Memory B cell (primary cell): Measurements from ENCODE around the gene HGD.

Experiments
- ATAC-seq: fragments of 150-1000 bp; cut with Tn5 transposase; 2 replicates; pipeline ENCODE4 v1.10.0; 2021; ENCODE audit warnings: low read depth, mild to moderate bottlenecking, moderate library complexity
- DNase-seq, 2 donors: peaks; one replicate each; pipeline ENCODE4 v3.0.0; 2022; ENCODE audit warnings: low spot score in 2 of 2
- H3K27ac Mint-ChIP-seq: one replicate; pipeline ENCODE4 v1.8.0; 2022; ENCODE audit warnings: mild to moderate bottlenecking, moderate library complexity, mixed read lengths
- H3K27me3 Mint-ChIP-seq: one replicate; pipeline ENCODE4 v1.8.0; 2022; ENCODE audit warnings: mixed read lengths
- H3K36me3 Mint-ChIP-seq: one replicate; pipeline ENCODE4 v1.8.0; 2022; ENCODE audit warnings: mild to moderate bottlenecking, mixed read lengths
- H3K4me1 Mint-ChIP-seq: one replicate; pipeline ENCODE4 v1.8.0; 2022; ENCODE audit warnings: mixed read lengths
- H3K4me3 Mint-ChIP-seq: one replicate; pipeline ENCODE4 v1.8.0; 2022; ENCODE audit warnings: mild to moderate bottlenecking, moderate library complexity, mixed read lengths
- H3K9me3 Mint-ChIP-seq: one replicate; pipeline ENCODE4 v1.8.0; 2022; ENCODE audit warnings: mixed read lengths

Gene HGD

DNA sequence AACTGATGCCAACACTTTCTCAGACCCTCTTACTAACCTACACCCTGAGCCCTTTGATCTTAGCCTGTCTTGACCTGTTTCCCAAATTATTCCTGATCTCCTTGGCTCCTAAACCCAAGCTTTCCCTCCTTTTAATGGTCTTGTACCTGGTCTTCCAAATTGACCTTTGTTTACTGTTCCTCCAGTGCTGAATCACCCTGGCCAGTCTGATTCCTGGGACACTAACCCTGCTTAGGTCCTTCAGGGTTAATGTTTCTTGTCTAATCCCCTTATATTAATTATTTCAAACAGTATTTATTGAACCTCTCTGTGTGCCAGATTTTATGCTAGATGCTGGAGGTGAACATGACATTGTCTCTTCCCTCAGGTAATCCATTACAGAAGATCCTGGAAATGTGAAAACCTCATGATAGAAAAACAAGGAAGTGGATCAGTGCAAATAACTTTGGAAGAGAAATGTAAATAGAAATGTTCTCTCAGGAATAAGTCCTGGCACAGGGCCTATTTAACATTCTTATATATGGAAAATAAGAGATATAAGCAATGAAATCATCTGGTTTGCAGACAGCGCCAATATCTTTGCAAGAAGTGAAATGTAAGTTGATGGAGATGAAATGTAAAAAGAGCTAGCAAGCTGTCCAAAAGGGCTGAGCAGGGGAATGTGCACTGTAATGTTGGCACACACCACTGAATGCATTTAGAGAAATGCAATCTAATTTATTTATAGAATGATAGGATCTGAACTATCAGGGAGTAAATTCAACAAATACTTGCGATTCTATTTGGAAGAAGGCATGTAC is 20.7 kb downstream of the HGD start:
- Mint-ChIP-seq H3K36me3 (peaks cover 9% of the 10 kb centered on the region), H3K9me3 (no peaks in the 10 kb centered on the region), H3K4me1 (peaks cover 5% of the 10 kb centered on the region), H3K4me3 (no peak overlapping the region), H3K27ac (no peak overlapping the region), H3K27me3 (peaks cover 17% of the 10 kb centered on the region)
- ATAC-seq (no peak), DNase-seq (no peak)

DNA sequence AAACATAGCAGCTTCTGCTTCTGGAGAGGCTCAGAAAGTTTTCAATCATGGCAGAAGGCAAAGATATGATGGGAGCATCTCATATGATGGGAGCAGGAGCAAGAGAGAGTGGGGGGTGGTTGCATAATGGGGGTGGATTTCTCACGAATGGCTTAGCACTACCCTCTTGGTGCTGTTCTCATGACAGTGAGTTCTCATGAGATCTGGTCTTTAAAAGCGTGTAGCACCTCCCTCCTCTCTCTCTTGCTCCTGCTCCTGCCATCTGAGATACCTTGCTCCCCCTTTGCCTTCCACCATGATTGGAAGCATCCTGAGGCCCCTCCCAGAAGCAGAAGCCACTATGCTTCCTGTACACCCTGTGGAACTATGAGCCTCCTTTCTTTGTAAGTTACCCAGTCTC is 22.2 kb downstream of the HGD start:
- DNase-seq (no peak), ATAC-seq (no peak)
- Mint-ChIP-seq H3K4me1 (peaks cover 5% of the 10 kb centered on the region), H3K27ac (no peak overlapping the region), H3K27me3 (peaks cover 11% of the 10 kb centered on the region), H3K9me3 (no peaks in the 10 kb centered on the region), H3K4me3 (no peak overlapping the region), H3K36me3 (peaks cover 4% of the 10 kb centered on the region)

DNA sequence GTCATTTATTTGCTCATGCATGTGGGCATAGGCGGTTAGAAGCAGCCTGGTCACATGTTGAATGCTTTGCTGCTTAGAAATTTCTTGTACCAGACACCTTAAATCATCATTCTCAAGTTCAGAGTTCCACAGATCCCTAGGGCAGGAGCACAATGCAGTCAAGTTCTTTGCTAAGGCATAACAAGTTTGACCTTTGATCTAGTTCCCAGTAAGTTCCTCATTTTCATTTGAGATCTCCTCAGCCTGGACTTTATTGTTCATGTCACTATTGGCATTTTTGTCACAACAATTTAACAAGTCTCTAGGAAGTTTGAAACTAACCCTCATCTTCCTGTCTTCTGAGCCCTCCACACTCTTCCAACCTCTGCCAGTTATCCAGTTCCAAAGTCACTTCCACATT is 22.8 kb downstream of the HGD start:
- H3K27ac Mint-ChIP-seq = no peak overlapping the region
- H3K9me3 Mint-ChIP-seq = no peaks in the 10 kb centered on the region
- H3K27me3 Mint-ChIP-seq = peaks cover 10% of the 10 kb centered on the region
- DNase-seq = no peak
- peaks cover 6% of the 10 kb centered on the region for H3K36me3 Mint-ChIP-seq
- H3K4me3 Mint-ChIP-seq = no peak overlapping the region
- peaks cover 5% of the 10 kb centered on the region for H3K4me1 Mint-ChIP-seq
- no peak for ATAC-seq

DNA sequence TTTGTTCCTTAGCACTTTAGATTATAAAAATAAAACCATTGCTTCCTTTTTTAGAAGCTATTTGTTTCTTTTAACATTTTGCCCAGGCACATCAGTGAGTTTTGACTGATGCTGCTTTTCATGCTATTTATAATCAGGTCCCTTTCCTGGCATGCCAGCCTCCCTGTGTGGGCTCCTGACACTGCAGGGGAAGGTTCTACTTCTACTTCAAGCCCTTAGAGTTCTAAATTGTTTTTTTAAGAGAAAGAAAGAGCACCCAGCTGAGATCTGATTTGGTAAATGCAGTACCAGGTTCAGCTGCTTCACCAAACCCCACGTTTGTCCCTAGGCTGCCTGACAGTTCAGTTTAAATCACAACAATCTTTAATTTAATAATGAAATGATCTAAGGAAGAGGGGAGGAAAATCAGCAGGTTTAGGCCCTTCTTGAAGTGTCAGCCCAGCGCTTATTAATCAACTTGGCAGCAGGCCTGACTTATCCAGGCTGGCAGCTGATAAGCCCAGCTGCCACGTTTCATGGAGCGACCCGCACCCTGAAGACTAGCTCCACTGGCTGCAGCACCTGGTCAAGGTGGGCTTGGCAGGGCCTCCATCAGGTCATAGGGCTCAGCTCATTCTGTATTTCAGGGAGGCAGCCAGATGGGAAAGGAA is 29.0 kb downstream of the HGD start:
- DNase-seq = no peak
- Mint-ChIP-seq H3K9me3 (no peaks in the 10 kb centered on the region), H3K4me3 (no peak overlapping the region), H3K4me1 (no peaks in the 10 kb centered on the region), H3K36me3 (peaks cover 2% of the 10 kb centered on the region), H3K27me3 (peaks cover 1% of the 10 kb centered on the region), H3K27ac (peak overlapping the region; percentile 4)
- ATAC-seq = no peak

DNA sequence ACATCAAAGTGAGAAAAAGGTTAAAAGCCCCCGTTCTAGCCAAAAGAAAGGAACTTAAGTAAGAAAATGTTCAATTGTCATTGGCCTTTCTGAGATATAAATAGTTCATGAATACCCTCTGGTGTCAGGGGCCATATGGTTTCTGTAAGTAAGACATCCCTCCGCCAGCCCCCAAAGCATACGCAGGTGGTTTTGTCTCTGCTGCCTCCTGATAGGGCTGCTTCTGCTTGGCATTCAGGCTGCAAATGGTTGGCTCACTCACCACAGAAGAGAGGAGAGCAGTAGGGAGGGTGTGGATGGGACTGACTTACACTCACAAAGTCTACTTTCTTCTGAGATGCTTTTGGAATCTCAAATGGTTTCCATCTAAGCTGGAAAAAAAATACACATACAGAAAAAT is 29.8 kb downstream of the HGD start:
- no peaks in the 10 kb centered on the region for H3K9me3 Mint-ChIP-seq

DNA sequence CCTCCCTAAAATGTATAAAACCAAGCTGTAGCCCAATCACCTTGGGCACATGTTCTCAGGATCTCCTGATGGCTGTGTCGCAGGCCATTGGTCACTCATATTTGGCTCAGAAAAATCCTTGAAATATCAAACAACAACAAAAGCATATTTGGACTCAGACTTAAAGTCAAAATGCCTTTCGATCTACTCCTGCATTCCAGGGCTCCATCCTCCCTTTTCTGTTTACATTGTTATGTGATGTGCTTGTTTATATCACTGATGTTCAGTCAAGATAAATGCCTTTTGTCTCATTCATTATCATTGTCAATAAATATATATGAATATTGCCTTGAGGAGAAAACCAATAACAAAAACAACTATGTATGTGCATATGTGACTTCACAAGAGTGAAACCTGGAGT is 31.7 kb downstream of the HGD start:
- H3K4me1 Mint-ChIP-seq = no peaks in the 10 kb centered on the region
- DNase-seq (no peak), ATAC-seq (no peak)
- peaks cover 1% of the 10 kb centered on the region for H3K27me3 Mint-ChIP-seq
- H3K9me3 Mint-ChIP-seq = no peaks in the 10 kb centered on the region
- peaks cover 2% of the 10 kb centered on the region for H3K36me3 Mint-ChIP-seq
- H3K27ac Mint-ChIP-seq = no peak overlapping the region
- no peak overlapping the region for H3K4me3 Mint-ChIP-seq

More for the DNA sequence above, 29.8 kb downstream of the HGD start:
- ATAC-seq (no peak), DNase-seq (no peak)
- Mint-ChIP-seq H3K27me3 (peaks cover 1% of the 10 kb centered on the region), H3K4me3 (no peak overlapping the region), H3K27ac (no peak overlapping the region), H3K4me1 (no peaks in the 10 kb centered on the region), H3K36me3 (peaks cover 2% of the 10 kb centered on the region)

DNA sequence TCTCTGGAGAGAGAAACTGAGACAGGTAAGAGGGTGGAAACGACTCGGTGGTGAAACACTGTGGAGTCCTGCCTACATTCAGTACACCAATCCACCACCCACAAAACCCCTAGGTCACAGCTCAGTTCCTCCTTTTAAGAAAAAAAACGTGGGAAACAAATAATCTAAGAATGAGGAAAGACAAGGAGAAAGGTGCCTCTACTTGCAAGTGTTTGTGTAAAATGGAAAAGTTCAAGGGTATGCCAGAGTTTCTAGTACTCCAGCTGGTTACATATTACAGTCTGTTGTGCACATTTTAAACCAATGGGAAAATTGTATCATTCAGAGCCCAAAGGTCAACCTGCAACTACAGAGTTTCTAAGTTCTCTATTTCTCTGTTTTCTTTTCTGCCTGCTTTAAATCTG is 32.2 kb downstream of the HGD start:
- ATAC-seq = no peak
- Mint-ChIP-seq H3K9me3 (no peaks in the 10 kb centered on the region), H3K4me3 (no peak overlapping the region), H3K27me3 (peaks cover 1% of the 10 kb centered on the region), H3K4me1 (no peaks in the 10 kb centered on the region), H3K36me3 (peaks cover 2% of the 10 kb centered on the region), H3K27ac (no peak overlapping the region)
- DNase-seq = no peak

DNA sequence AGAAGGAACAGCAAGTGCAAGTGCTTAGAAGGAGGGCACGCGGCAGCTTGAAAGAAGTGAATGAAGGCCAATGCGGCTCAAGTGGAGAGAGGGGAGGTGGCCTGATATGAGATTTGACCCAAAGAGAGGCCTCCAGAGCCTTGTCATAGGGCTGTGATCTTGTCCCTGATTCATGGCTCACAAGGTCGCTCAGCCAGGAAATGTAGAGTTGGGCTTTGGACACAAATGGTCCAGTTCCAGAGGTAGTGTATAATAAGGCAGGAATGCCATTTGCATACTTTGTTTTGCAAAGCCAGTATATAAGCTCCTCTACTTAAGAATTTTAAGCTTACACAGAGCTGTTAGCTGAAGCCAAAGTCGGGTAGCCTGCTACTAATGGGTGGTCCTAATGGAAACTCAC is 33.7 kb downstream of the HGD start:
- Mint-ChIP-seq H3K4me3 (no peak overlapping the region), H3K27me3 (peaks cover 1% of the 10 kb centered on the region), H3K27ac (no peak overlapping the region), H3K9me3 (no peaks in the 10 kb centered on the region), H3K4me1 (no peaks in the 10 kb centered on the region), H3K36me3 (no peaks in the 10 kb centered on the region)
- ATAC-seq = no peak
- no peak for DNase-seq

DNA sequence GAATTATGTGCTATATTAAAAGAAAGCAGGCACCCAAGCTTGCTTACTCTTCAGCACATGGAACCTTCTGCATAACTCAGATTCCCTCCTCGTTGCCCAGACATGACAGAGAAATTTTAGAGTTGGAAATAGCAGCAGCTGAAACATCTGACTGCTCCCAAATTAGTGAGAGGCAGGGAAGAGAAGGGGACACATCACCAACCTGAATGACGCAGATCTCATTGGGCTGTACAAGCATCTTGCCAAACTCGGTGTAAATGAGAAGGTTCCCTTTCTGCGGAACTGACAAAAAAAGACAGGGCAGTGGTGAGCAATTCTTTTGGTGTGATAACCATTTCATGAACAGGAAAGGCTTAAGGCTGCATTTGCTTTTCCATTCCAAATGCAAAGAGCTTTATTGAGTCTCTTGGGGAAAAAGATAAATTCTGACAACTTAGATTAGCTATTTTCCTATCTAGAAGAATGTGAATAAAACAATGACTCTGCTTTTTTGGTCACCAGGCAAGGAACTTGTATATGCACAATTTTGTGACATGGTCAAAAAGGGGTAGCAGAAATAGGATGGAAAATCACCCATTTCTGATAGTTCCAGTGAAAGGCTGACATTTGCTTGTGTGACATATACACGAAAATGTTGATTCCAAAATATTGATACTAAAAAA is 35.1 kb downstream of the HGD start:
- H3K27ac Mint-ChIP-seq = no peak overlapping the region
- ATAC-seq (no peak), DNase-seq (no peak)
- no peak overlapping the region for H3K4me3 Mint-ChIP-seq
- no peaks in the 10 kb centered on the region for H3K9me3 Mint-ChIP-seq
- no peaks in the 10 kb centered on the region for H3K4me1 Mint-ChIP-seq
- H3K36me3 Mint-ChIP-seq = no peaks in the 10 kb centered on the region
- H3K27me3 Mint-ChIP-seq = peaks cover 4% of the 10 kb centered on the region

DNA sequence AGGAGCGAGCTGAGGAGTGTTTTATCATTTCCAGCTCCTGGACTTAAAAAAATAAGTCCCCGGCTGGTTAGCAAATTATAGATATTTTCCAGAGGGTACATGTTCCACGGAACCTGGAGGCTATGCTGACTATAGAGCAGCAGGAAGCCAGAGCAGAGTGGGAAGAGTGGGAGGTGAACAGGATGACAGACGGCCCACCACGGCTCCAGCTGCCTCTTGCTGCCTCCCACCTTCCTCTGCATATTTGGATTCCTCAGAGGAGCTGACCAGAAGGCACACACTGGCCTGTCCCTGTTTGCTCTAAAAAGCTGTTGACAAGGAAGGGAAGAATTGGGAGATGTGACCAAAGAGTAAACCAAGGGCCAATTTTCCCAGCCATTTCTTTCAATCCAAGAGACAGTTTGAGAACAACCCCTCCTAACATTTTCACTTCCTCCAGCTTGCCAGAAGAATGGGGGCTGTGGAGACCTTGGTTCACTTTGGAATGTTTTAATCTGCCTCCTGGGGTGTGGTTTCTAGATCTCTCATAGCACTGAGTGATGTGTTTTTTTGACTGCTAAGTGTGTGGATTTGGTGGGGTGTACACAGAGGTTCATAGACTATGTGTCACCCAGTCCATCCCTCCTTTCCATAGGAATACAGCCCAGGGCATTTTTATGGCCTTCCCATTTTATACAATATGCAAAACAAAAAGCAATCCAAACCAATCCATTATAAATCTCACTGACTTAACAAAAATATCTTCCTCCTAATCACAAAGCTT is 36.8 kb downstream of the HGD start:
- ATAC-seq (no peak), DNase-seq (no peak)
- Mint-ChIP-seq H3K27ac (no peak overlapping the region), H3K4me1 (no peaks in the 10 kb centered on the region), H3K4me3 (no peak overlapping the region), H3K36me3 (no peaks in the 10 kb centered on the region), H3K9me3 (no peaks in the 10 kb centered on the region), H3K27me3 (peaks cover 4% of the 10 kb centered on the region)

DNA sequence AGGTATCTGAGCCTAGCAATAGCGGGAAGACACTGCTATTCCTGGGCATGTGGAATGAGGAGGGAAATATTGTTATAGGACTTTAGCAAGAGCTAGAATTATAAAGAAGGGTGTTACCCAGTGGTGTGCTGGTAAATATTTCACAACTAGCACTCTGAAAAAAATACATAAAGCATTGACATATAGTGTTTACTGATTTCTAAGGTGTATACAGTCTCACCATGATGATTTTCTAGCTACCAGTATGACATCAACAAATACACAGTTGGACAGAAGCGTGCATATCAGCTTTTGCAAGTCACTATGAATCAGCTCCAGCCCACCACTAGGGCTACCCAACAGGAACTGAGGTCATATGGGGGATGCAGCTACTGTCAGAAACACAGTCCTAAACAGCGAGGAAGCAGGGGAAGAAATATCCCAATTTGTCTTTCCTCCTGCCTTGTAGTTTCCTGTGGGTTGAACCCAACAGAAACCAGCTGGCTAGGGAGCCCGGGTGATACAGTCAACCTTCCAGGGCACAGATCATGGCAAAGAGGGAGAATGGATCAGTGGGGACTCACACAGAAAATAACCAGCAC is 39.6 kb downstream of the HGD start:
- ATAC-seq (no peak), DNase-seq (no peak)
- Mint-ChIP-seq H3K9me3 (peaks cover 3% of the 10 kb centered on the region), H3K36me3 (peaks cover 9% of the 10 kb centered on the region), H3K4me3 (no peak overlapping the region), H3K4me1 (peaks cover 2% of the 10 kb centered on the region), H3K27me3 (peaks cover 2% of the 10 kb centered on the region), H3K27ac (no peak overlapping the region)

DNA sequence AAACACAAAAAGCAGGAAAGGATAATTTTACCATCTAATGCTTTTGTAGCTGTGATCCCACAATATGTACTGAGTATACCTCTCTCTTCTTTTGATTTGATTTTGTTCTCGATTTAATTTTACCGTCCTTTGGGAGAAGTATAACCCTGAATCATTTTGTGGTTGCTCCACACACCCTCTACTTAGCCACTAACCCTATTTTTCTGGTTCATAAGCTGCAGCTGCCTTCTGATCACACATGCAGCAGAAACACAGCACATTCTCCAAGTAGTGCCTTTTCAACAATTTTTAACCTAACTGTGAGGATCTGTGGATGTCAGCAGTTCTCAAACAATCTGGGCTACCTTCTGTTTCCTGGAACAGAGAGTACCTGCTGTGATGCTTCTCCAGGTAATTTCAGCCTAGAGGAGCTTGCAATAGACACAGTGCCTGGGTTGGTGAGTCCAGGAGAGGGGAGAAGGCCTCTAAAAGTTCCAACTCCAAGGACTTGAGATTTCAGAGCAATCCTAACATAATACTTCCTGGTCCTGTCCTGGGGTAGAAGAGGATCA is 40.3 kb downstream of the HGD start:
- ATAC-seq (no peak), DNase-seq (no peak)
- H3K9me3 Mint-ChIP-seq = peaks cover 3% of the 10 kb centered on the region
- no peak overlapping the region for H3K27ac Mint-ChIP-seq
- H3K4me1 Mint-ChIP-seq = peaks cover 2% of the 10 kb centered on the region
- peaks cover 9% of the 10 kb centered on the region for H3K36me3 Mint-ChIP-seq
- H3K27me3 Mint-ChIP-seq = peaks cover 2% of the 10 kb centered on the region
- H3K4me3 Mint-ChIP-seq = no peak overlapping the region

DNA sequence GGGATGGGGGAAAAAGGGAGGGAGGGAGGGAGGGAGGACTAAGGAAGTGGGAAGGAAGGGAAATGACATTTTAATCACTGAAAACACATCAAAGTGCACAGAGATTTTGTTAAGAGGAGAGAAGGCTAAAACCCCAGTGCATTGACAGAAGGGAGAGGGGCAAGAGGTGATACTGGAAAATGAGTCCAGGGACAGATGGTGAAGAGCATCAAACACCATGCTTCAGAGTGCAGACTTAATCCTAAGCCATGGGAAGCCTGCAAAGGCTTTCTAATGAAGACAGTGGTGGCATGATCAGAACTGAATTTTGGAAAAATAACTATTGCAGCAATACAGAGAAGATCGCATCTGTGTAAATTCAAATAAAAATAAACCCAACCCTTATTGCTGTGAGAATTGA is 41.8 kb downstream of the HGD start:
- Mint-ChIP-seq H3K36me3 (peaks cover 9% of the 10 kb centered on the region), H3K27me3 (peaks cover 2% of the 10 kb centered on the region), H3K27ac (no peak overlapping the region), H3K4me3 (no peak overlapping the region), H3K9me3 (peaks cover 3% of the 10 kb centered on the region), H3K4me1 (peaks cover 2% of the 10 kb centered on the region)
- DNase-seq (no peak), ATAC-seq (no peak)
